Mesendoderm (in vitro differentiated cells): ENCODE measurements around the gene VSIG10L2.

Source experiments
- DNase-seq: peaks from one replicate; pipeline ENCODE4 v3.0.0; 2013
- H2AK5ac ChIP-seq: 2 replicates; pipeline ENCODE4 v1.6.1; 2013; ENCODE audit warnings: low read length, inconsistent platforms
- H2BK120ac ChIP-seq: 2 replicates; pipeline ENCODE4 v1.6.1; 2013; ENCODE audit warnings: low read depth, mild to moderate bottlenecking, low read length, moderate library complexity, mixed read lengths
- H2BK15ac ChIP-seq: replicated peaks from 2 replicates; pipeline ENCODE4 v1.6.1; 2013; ENCODE audit warnings: low read depth, mild to moderate bottlenecking, moderate library complexity
- H2BK5ac ChIP-seq: 2 replicates; pipeline ENCODE4 v1.6.1; 2013; ENCODE audit warnings: low read length, inconsistent platforms
- H3K18ac ChIP-seq: 2 replicates; pipeline ENCODE4 v1.6.1; 2013; ENCODE audit warnings: mild to moderate bottlenecking, low read length, mixed read lengths
- H3K23ac ChIP-seq: one replicate; pipeline ENCODE4 v1.6.1; 2013; ENCODE audit warnings: low read length
- H3K27ac ChIP-seq: 2 replicates; pipeline ENCODE4 v1.5.1; 2013; ENCODE audit warnings: low read depth, mild to moderate bottlenecking, inconsistent platforms, low read length, moderate library complexity
- H3K27me3 ChIP-seq: 2 replicates; pipeline ENCODE4 v1.6.1; 2013; ENCODE audit warnings: low read length, control low read depth, mild to moderate bottlenecking, inconsistent platforms; ENCODE audit not compliant: insufficient read depth, poor library complexity
- H3K36me3 ChIP-seq: 2 replicates; pipeline ENCODE4 v1.6.1; 2013; ENCODE audit warnings: low read length, inconsistent platforms; ENCODE audit not compliant: control insufficient read depth, insufficient read depth
- H3K4ac ChIP-seq: one replicate; pipeline ENCODE4 v1.6.1; 2013; ENCODE audit warnings: low read depth, mild to moderate bottlenecking, low read length, moderate library complexity
- H3K4me1 ChIP-seq: 2 replicates; pipeline ENCODE4 v1.6.1; 2013; ENCODE audit warnings: low read depth, low read length, inconsistent platforms; ENCODE audit not compliant: control insufficient read depth
- H3K4me2 ChIP-seq: 2 replicates; pipeline ENCODE4 v1.6.1; 2013; ENCODE audit warnings: low read length
- H3K4me3 ChIP-seq: 2 replicates; pipeline ENCODE4 v1.5.1; 2013; ENCODE audit warnings: mild to moderate bottlenecking, low read length
- H3K56ac ChIP-seq: one replicate; pipeline ENCODE4 v1.6.1; 2013; ENCODE audit warnings: low read length
- H3K79me1 ChIP-seq: 2 replicates; pipeline ENCODE4 v1.6.1; 2013; ENCODE audit warnings: low read length, inconsistent platforms
- H3K79me2 ChIP-seq: 2 replicates; pipeline ENCODE4 v1.6.1; 2013; ENCODE audit warnings: mild to moderate bottlenecking, low read length; ENCODE audit not compliant: control insufficient read depth, insufficient read depth
- H3K9ac ChIP-seq: 2 replicates; pipeline ENCODE4 v1.6.1; 2013; ENCODE audit warnings: low read length, inconsistent platforms
- H4K5ac ChIP-seq: one replicate; pipeline ENCODE4 v1.6.1; 2013; ENCODE audit warnings: low read length
- H4K8ac ChIP-seq: one replicate; pipeline ENCODE4 v1.6.1; 2013; ENCODE audit warnings: low read depth, mild to moderate bottlenecking, control low read depth, low read length, moderate library complexity
- WGBS: extraction: QIAGEN DNeasy Blood & Tissue Kit; methylation state at CpG from one replicate; pipeline ENCODE4 v1.1.7; 2013; ENCODE audit warnings: low lambda C conversion rate, missing lambda C conversion rate; ENCODE audit not compliant: insufficient coverage; ENCODE audit errors: extremely low coverage; 5-methylcytosine and 5-hydroxymethylcytosine counted together

Gene VSIG10L2

GRCh38 chr11:125932301-125932700 lies 13.5 kb upstream of the VSIG10L2 start:
- no CpG with 5 or more reads among the region's 9 CpGs for WGBS
- Histone ChIP-seq H2AK5ac (no peak overlapping the region), H2BK120ac (no peak overlapping the region), H3K4me3 (no peak overlapping the region), H3K23ac (no peak overlapping the region), H3K27me3 (no peaks in the 10 kb centered on the region), H3K4ac (no peak overlapping the region), H3K79me1 (no peaks in the 10 kb centered on the region), H2BK5ac (no peak overlapping the region), H2BK15ac (no peak overlapping the region), H3K9ac (no peak overlapping the region), H3K79me2 (no peaks in the 10 kb centered on the region), H3K36me3 (no peaks in the 10 kb centered on the region), H3K56ac (no peak overlapping the region), H3K4me1 (peaks cover 2% of the 10 kb centered on the region), H4K5ac (no peak overlapping the region), H3K18ac (no peak overlapping the region), H3K27ac (no peak overlapping the region), H3K4me2 (no peak overlapping the region), H4K8ac (no peak overlapping the region)
- DNase-seq: no peak

GRCh38 chr11:125933030-125933813 lies 12.6 kb upstream of the VSIG10L2 start:
- Histone ChIP-seq H2BK15ac (no peak overlapping the region), H4K8ac (no peak overlapping the region), H3K27me3 (no peaks in the 10 kb centered on the region), H3K9ac (no peak overlapping the region), H2BK120ac (no peak overlapping the region), H3K36me3 (no peaks in the 10 kb centered on the region), H3K56ac (no peak overlapping the region), H3K79me1 (no peaks in the 10 kb centered on the region), H3K4me3 (no peak overlapping the region), H2BK5ac (no peak overlapping the region), H4K5ac (no peak overlapping the region), H3K4me1 (peaks cover 2% of the 10 kb centered on the region), H3K23ac (no peak overlapping the region), H3K27ac (no peak overlapping the region), H3K4me2 (no peak overlapping the region), H3K4ac (no peak overlapping the region), H2AK5ac (no peak overlapping the region), H3K79me2 (no peaks in the 10 kb centered on the region), H3K18ac (no peak overlapping the region)
- no peak for DNase-seq
- no CpG with 5 or more reads among the region's 12 CpGs for whole genome bisulfite sequencing

- H3K79me2 ChIP-seq: no peaks in the 10 kb centered on the region
- no peak overlapping the region for H3K18ac ChIP-seq
- WGBS: no CpG with 5 or more reads among the region's 8 CpGs
- no peak overlapping the region for H4K8ac ChIP-seq
- H2BK5ac ChIP-seq: no peak overlapping the region
- no peaks in the 10 kb centered on the region for H3K36me3 ChIP-seq
- no peak overlapping the region for H3K27ac ChIP-seq
- H2BK15ac ChIP-seq: no peak overlapping the region
- no peak overlapping the region for H3K23ac ChIP-seq
- no peak overlapping the region for H3K4me3 ChIP-seq
- no peak overlapping the region for H2AK5ac ChIP-seq
- no peak overlapping the region for H3K56ac ChIP-seq
- H3K27me3 ChIP-seq: no peaks in the 10 kb centered on the region
- peaks cover 2% of the 10 kb centered on the region for H3K4me1 ChIP-seq
- H3K4ac ChIP-seq: no peak overlapping the region
- H2BK120ac ChIP-seq: no peak overlapping the region
- H4K5ac ChIP-seq: no peak overlapping the region
- no peaks in the 10 kb centered on the region for H3K79me1 ChIP-seq
- no peak overlapping the region for H3K4me2 ChIP-seq
- DNase-seq: no peak
- no peak overlapping the region for H3K9ac ChIP-seq
Observed at GRCh38 chr11:125934473-125934872, 11.4 kb upstream of the VSIG10L2 start.

GRCh38 chr11:125935056-125935455 lies 10.8 kb upstream of the VSIG10L2 start:
- Histone ChIP-seq H3K18ac (no peak overlapping the region), H3K23ac (no peak overlapping the region), H3K27ac (no peak overlapping the region), H3K56ac (no peak overlapping the region), H2BK120ac (no peak overlapping the region), H4K8ac (no peak overlapping the region), H3K27me3 (no peaks in the 10 kb centered on the region), H3K9ac (no peak overlapping the region), H3K79me2 (no peaks in the 10 kb centered on the region), H3K4me1 (peaks cover 2% of the 10 kb centered on the region), H2AK5ac (no peak overlapping the region), H2BK15ac (no peak overlapping the region), H3K79me1 (no peaks in the 10 kb centered on the region), H3K4ac (no peak overlapping the region), H3K4me2 (no peak overlapping the region), H4K5ac (no peak overlapping the region), H3K4me3 (no peak overlapping the region), H2BK5ac (no peak overlapping the region), H3K36me3 (no peaks in the 10 kb centered on the region)
- DNase-seq: no peak
- WGBS: no CpG with 5 or more reads among the region's 2 CpGs

GRCh38 chr11:125935618-125936199 lies 10.1 kb upstream of the VSIG10L2 start:
- H2BK15ac ChIP-seq: no peak overlapping the region
- WGBS: no CpG with 5 or more reads among the region's 12 CpGs
- H2AK5ac ChIP-seq: no peak overlapping the region
- peaks cover 2% of the 10 kb centered on the region for H3K4me1 ChIP-seq
- no peak overlapping the region for H4K8ac ChIP-seq
- no peaks in the 10 kb centered on the region for H3K79me1 ChIP-seq
- no peak overlapping the region for H3K4me2 ChIP-seq
- H3K9ac ChIP-seq: no peak overlapping the region
- H3K79me2 ChIP-seq: no peaks in the 10 kb centered on the region
- H3K36me3 ChIP-seq: no peaks in the 10 kb centered on the region
- no peak overlapping the region for H3K56ac ChIP-seq
- H2BK5ac ChIP-seq: no peak overlapping the region
- no peak for DNase-seq
- no peak overlapping the region for H4K5ac ChIP-seq
- no peak overlapping the region for H2BK120ac ChIP-seq
- no peak overlapping the region for H3K4me3 ChIP-seq
- no peak overlapping the region for H3K18ac ChIP-seq
- no peak overlapping the region for H3K4ac ChIP-seq
- no peak overlapping the region for H3K27ac ChIP-seq
- no peak overlapping the region for H3K23ac ChIP-seq
- H3K27me3 ChIP-seq: no peaks in the 10 kb centered on the region
